GM18861 (cell line): Measurements from ENCODE around the gene GLRA1.

ENCODE experiments used
- ATAC-seq: cut with Tn5 transposase; IDR thresholded peaks from one replicate; pipeline ENCODE4 v1.9.1; 2021; ENCODE audit not compliant: unreplicated experiment

GLRA1 gene

GRCh38 chr5:151924564-151925301 lies at the start of gene GLRA1:
GLRA1 (minus strand) TSS chr5:151924851; CDS start chr5:151924549, 302 bp downstream.
- no peak for ATAC-seq

GRCh38 chr5:151970885-151971284 lies 46.2 kb upstream of the GLRA1 start:
- no peak for ATAC-seq

- no peak for ATAC-seq
These were observed 43.2 kb upstream of the GLRA1 start for GRCh38 chr5:151967865-151968264.

GRCh38 chr5:151966046-151966445 lies 41.4 kb upstream of the GLRA1 start:
- ATAC-seq: no peak

GRCh38 chr5:151964471-151964870 lies 39.8 kb upstream of the GLRA1 start:
- ATAC-seq: no peak

GRCh38 chr5:151961557-151961956 lies 36.9 kb upstream of the GLRA1 start:
- no peak for ATAC-seq

GRCh38 chr5:151958111-151958510 lies 33.5 kb upstream of the GLRA1 start:
- ATAC-seq: no peak

GRCh38 chr5:151956725-151957124 lies 32.1 kb upstream of the GLRA1 start:
- no peak for ATAC-seq

GRCh38 chr5:151954255-151954654 lies 29.6 kb upstream of the GLRA1 start:
- no peak for ATAC-seq

GRCh38 chr5:151953833-151954232 lies 29.2 kb upstream of the GLRA1 start:
- ATAC-seq: no peak

- peak; percentile 65 for ATAC-seq
These were observed 27.6 kb upstream of the GLRA1 start for GRCh38 chr5:151952238-151952637.

GRCh38 chr5:151950706-151951105 lies 26.1 kb upstream of the GLRA1 start:
- no peak for ATAC-seq

GRCh38 chr5:151949701-151950308 lies 25.2 kb upstream of the GLRA1 start:
- ATAC-seq: no peak

- no peak for ATAC-seq
These were observed 24.5 kb upstream of the GLRA1 start for GRCh38 chr5:151949113-151949512.

- peak; percentile 36 for ATAC-seq
These were observed 23.4 kb upstream of the GLRA1 start for GRCh38 chr5:151947931-151948608.

GRCh38 chr5:151937851-151938250 lies 13.2 kb upstream of the GLRA1 start:
- no peak for ATAC-seq

- ATAC-seq: no peak
These were observed 10.6 kb upstream of the GLRA1 start for GRCh38 chr5:151935135-151935695.

- ATAC-seq: no peak
These were observed 6.6 kb upstream of the GLRA1 start for GRCh38 chr5:151931260-151931659.

- no peak for ATAC-seq
These were observed 1.5 kb upstream of the GLRA1 start for GRCh38 chr5:151926188-151926587.

GRCh38 chr5:151925340-151925739 lies 689 bp upstream of the GLRA1 start:
- no peak for ATAC-seq

- ATAC-seq: no peak
These were observed 680 bp downstream of the GLRA1 start for GRCh38 chr5:151923866-151924476.
